ENCODE results near the gene TOB2. TPM values are rescaled to one million over a fixed set of nuclear protein-coding genes. Genes with fewer than 3 reads are reported as not detected.

Gene TOB2
- polyA plus RNA-seq, 1 donor from 2014 or later = 8.2 TPM

DNA sequence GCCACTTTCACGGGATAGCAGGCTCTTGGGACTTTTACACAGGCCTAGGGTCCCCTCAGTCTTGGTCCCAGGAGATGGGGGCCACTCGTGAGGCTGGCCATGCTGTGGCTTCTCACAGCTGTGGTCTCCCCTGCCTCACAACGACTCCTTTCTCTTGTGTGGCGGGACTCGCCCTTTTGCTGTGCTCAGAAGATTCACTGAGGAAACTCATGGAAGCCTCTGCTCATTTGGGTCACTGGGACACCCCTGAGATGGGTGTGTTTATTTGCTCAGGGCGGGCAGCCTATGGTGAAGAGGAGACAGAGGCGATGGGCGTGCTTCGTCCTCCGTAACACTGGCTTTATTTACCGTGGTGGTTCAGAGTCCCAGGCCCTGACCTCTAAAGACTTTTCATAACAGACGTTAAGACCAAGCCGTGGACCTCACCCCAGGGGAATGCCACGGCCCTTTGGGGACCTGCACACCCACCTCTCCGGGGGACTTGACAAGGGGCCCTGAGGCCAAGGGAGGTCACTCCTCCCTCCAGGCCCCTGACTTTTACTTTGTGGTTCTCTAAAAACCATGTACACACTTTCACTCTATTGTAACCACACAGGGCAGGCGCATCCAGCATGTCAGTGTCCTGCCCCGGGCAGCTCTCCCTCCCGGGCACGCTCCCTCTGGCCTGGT lies 49.3 kb downstream of the TOB2 start:
- Histone ChIP-seq H3K9me2 (ENCODE audit: insufficient read depth, low read length) (no peaks in the 10 kb centered on the region), H3K4me2 (ENCODE audit: low read length) (no peak overlapping the region), H3K27me3 (ENCODE audit: insufficient read depth, low read depth, low read length) (no peaks in the 10 kb centered on the region), H3K27ac (ENCODE audit: low read length) (no peak overlapping the region), H3K4me3 (ENCODE audit: low read length) (no peak overlapping the region), H3K79me2 (replicated peaks; ENCODE audit: insufficient read depth, low read length) (no peaks in the 10 kb centered on the region), H3K36me3 (ENCODE audit: insufficient read depth, low read length) (no peaks in the 10 kb centered on the region), H4K20me1 (ENCODE audit: insufficient read depth) (no peaks in the 10 kb centered on the region), H3F3A (ENCODE audit: insufficient read depth, low read length, poor library complexity, severe bottlenecking) (no peaks in the 10 kb centered on the region), H2AFZ (ENCODE audit: low read depth, low read length) (no peak overlapping the region), H3K9ac (ENCODE audit: low read length) (no peak overlapping the region), H3K9me3 (ENCODE audit: low read length) (no peaks in the 10 kb centered on the region)
- TF ChIP-seq, protein P1, sequence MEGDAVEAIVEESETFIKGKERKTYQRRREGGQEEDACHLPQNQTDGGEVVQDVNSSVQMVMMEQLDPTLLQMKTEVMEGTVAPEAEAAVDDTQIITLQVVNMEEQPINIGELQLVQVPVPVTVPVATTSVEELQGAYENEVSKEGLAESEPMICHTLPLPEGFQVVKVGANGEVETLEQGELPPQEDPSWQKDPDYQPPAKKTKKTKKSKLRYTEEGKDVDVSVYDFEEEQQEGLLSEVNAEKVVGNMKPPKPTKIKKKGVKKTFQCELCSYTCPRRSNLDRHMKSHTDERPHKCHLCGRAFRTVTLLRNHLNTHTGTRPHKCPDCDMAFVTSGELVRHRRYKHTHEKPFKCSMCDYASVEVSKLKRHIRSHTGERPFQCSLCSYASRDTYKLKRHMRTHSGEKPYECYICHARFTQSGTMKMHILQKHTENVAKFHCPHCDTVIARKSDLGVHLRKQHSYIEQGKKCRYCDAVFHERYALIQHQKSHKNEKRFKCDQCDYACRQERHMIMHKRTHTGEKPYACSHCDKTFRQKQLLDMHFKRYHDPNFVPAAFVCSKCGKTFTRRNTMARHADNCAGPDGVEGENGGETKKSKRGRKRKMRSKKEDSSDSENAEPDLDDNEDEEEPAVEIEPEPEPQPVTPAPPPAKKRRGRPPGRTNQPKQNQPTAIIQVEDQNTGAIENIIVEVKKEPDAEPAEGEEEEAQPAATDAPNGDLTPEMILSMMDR (IDR thresholded peaks at IDR 0.05; ENCODE audit: poor library complexity, severe bottlenecking) = no peak
- TF ChIP-seq TAF1 (IDR thresholded peaks at IDR 0.05; ENCODE audit: low read depth) = no peak
- no peak for TF ChIP-seq EZH2 (IDR thresholded peaks at IDR 0.05; ENCODE audit: borderline replicate concordance, insufficient read depth, low read length, poor library complexity, severe bottlenecking)
- no peak for TF ChIP-seq MXI1 (conservative IDR thresholded peaks at IDR 0.05; ENCODE audit: poor library complexity, severe bottlenecking)
- no peak for TF ChIP-seq EP300 (conservative IDR thresholded peaks at IDR 0.05; ENCODE audit: poor library complexity, severe bottlenecking)
- TF ChIP-seq POLR2AphosphoS5 (IDR thresholded peaks at IDR 0.05) = no peak
- TF ChIP-seq, protein P2, sequence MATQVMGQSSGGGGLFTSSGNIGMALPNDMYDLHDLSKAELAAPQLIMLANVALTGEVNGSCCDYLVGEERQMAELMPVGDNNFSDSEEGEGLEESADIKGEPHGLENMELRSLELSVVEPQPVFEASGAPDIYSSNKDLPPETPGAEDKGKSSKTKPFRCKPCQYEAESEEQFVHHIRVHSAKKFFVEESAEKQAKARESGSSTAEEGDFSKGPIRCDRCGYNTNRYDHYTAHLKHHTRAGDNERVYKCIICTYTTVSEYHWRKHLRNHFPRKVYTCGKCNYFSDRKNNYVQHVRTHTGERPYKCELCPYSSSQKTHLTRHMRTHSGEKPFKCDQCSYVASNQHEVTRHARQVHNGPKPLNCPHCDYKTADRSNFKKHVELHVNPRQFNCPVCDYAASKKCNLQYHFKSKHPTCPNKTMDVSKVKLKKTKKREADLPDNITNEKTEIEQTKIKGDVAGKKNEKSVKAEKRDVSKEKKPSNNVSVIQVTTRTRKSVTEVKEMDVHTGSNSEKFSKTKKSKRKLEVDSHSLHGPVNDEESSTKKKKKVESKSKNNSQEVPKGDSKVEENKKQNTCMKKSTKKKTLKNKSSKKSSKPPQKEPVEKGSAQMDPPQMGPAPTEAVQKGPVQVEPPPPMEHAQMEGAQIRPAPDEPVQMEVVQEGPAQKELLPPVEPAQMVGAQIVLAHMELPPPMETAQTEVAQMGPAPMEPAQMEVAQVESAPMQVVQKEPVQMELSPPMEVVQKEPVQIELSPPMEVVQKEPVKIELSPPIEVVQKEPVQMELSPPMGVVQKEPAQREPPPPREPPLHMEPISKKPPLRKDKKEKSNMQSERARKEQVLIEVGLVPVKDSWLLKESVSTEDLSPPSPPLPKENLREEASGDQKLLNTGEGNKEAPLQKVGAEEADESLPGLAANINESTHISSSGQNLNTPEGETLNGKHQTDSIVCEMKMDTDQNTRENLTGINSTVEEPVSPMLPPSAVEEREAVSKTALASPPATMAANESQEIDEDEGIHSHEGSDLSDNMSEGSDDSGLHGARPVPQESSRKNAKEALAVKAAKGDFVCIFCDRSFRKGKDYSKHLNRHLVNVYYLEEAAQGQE (IDR thresholded peaks at IDR 0.05; ENCODE audit: borderline replicate concordance) = no peak
- TF ChIP-seq RAD21 (conservative IDR thresholded peaks at IDR 0.05) = no peak
- TF ChIP-seq SMC3 (conservative IDR thresholded peaks at IDR 0.05; ENCODE audit: poor library complexity) = no peak

DNA sequence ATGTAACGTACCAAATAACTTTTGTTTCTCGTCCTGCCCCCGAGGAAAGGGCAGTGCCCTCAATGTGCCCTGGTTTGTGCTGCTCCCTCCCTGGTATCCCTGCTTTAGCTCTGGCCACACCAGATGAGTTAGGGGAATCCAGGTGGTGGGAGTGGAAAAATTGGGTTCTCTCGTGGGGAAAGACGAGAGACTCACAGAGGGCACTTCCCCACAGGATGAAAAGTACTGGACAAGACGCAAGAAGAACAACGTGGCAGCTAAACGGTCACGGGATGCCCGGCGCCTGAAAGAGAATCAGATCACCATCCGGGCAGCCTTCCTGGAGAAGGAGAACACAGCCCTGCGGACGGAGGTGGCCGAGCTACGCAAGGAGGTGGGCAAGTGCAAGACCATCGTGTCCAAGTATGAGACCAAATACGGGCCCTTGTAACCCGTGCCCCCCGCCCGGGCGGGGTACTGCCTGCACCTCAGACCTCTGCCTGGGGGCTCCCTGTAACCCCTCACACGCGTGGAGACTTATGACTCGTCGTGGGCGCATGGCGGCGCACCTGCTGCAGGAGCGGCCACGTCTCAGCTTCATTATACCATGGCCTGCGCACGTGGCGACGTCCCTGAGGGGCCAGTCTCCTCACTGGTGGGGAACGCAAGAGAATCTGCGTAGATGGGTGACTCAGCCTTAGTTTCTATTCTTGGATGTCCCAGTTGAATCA lies 50.9 kb downstream of the TOB2 start:
- TF ChIP-seq, protein P1 (IDR thresholded peaks at IDR 0.05; ENCODE audit: poor library complexity, severe bottlenecking) = no peak
- no peak for TF ChIP-seq EZH2 (IDR thresholded peaks at IDR 0.05; ENCODE audit: borderline replicate concordance, insufficient read depth, low read length, poor library complexity, severe bottlenecking)
- no peak for TF ChIP-seq EP300 (conservative IDR thresholded peaks at IDR 0.05; ENCODE audit: poor library complexity, severe bottlenecking)
- TF ChIP-seq RAD21 (conservative IDR thresholded peaks at IDR 0.05) = no peak
- TF ChIP-seq, protein P2 (IDR thresholded peaks at IDR 0.05; ENCODE audit: borderline replicate concordance) = no peak
- TF ChIP-seq POLR2AphosphoS5 (IDR thresholded peaks at IDR 0.05) = no peak
- no peak for TF ChIP-seq TAF1 (IDR thresholded peaks at IDR 0.05; ENCODE audit: low read depth)
- no peak for TF ChIP-seq SMC3 (conservative IDR thresholded peaks at IDR 0.05; ENCODE audit: poor library complexity)
- no peak for TF ChIP-seq MXI1 (conservative IDR thresholded peaks at IDR 0.05; ENCODE audit: poor library complexity, severe bottlenecking)
- H3K9me3 ChIP-seq (ENCODE audit: low read length) = no peaks in the 10 kb centered on the region
- no peaks in the 10 kb centered on the region for H3K9me2 ChIP-seq (ENCODE audit: insufficient read depth, low read length)
- no peaks in the 10 kb centered on the region for H3K36me3 ChIP-seq (ENCODE audit: insufficient read depth, low read length)
- no peak overlapping the region for H3K27ac ChIP-seq (ENCODE audit: low read length)
- H3K4me2 ChIP-seq (ENCODE audit: low read length) = no peak overlapping the region
- no peaks in the 10 kb centered on the region for H3F3A ChIP-seq (ENCODE audit: insufficient read depth, low read length, poor library complexity, severe bottlenecking)
- H2AFZ ChIP-seq (ENCODE audit: low read depth, low read length) = no peak overlapping the region
- H3K27me3 ChIP-seq (ENCODE audit: insufficient read depth, low read depth, low read length) = no peaks in the 10 kb centered on the region
- no peak overlapping the region for H3K4me3 ChIP-seq (ENCODE audit: low read length)
- H4K20me1 ChIP-seq (ENCODE audit: insufficient read depth) = no peaks in the 10 kb centered on the region
- H3K9ac ChIP-seq (ENCODE audit: low read length) = no peak overlapping the region
- no peaks in the 10 kb centered on the region for H3K79me2 ChIP-seq (replicated peaks; ENCODE audit: insufficient read depth, low read length)
